K562 (cell line): ENCODE data around the gene VIPR2. TPM values are rescaled to one million over a fixed set of nuclear protein-coding genes. Genes with fewer than 3 reads are reported as not detected.

Experiments used
- ATAC-seq: fragments of 200-7000 bp; cut with Tn5 transposase; 3 replicates; pipeline ENCODE4 v1.9.1; 2020; ENCODE audit warnings: moderate library complexity
- BruUV-seq: library from RNA; stranded (reverse); fragments of 400-500 nt; replicated peaks from 2 replicates; lab custom pipeline; 2021; lab: Mats Ljungman, UMichigan
- CTCF ChIA-PET: fragments of 300-600 bp; formaldehyde crosslinking; extraction: SDS; loops from one replicate; lab custom pipeline; 2021; ENCODE audit warnings: low intra/inter-chr PET ratio; lab: Yijun Ruan, JAX
- POLR2A ChIA-PET: fragments of 300-600, 350-650 bp; sonication (Branson Sonifier 250); formaldehyde crosslinking; extraction: SDS; loops from one replicate; lab custom pipeline; 2021; ENCODE audit warnings: antibody characterized with exemption, inconsistent platforms; lab: Yijun Ruan, JAX
- DNase-seq, 4 experiments: peaks; one replicate each; pipeline versions ENCODE4 v3.0.0 to v3.0.0-alpha.2; 2011 to 2018; ENCODE audit warnings: low spot score in 3 of 4, mixed read lengths in 3 of 4; ENCODE audit errors: extremely low read depth in 1 of 4
- FAIRE-seq: peaks from 2 replicates; lab custom pipeline; 2011; peaks lifted over from hg19 to GRCh38; lab: Jason Lieb, UNC
- H2AFZ ChIP-seq: 2 replicates; pipeline ENCODE4 v1.6.0; 2011; ENCODE audit warnings: low read depth, low read length, control low read depth, inconsistent platforms
- H3K27ac ChIP-seq: fragments of 200-600 bp; 3 replicates; pipeline ENCODE4 v1.8.0; 2011; ENCODE audit warnings: low read depth, mild to moderate bottlenecking, control low read depth, inconsistent platforms, low read length, moderate library complexity, mixed read lengths; ENCODE audit errors: extremely low read depth
- H3K27me3 ChIP-seq, 2 experiments: fragments of 300-600 bp in 1 of 2; 2 replicates in 1 of 2; 3 replicates in 1 of 2; pipeline versions ENCODE4 v1.6.0 to v1.8.0; 2011; ENCODE audit warnings: inconsistent platforms in 2 of 2, low read length in 2 of 2, mild to moderate bottlenecking in 1 of 2, mixed read lengths in 1 of 2, moderate library complexity in 1 of 2; ENCODE audit not compliant: control insufficient read depth in 2 of 2, insufficient read depth in 2 of 2
- H3K36me3 ChIP-seq: fragments of 300-600 bp; 3 replicates; pipeline ENCODE4 v1.8.0; 2011; ENCODE audit warnings: mild to moderate bottlenecking, low read length, inconsistent platforms; ENCODE audit not compliant: control insufficient read depth, insufficient read depth
- H3K4me1 ChIP-seq, 2 experiments: fragments of 200-600 bp in 1 of 2; replicated peaks in 1 of 2; 2 replicates in 1 of 2; 3 replicates in 1 of 2; pipeline versions ENCODE4 v1.5.1 to v1.8.0; 2011; ENCODE audit warnings: inconsistent platforms in 2 of 2, low read length in 2 of 2, mild to moderate bottlenecking in 1 of 2, mixed read lengths in 1 of 2, moderate library complexity in 1 of 2; ENCODE audit not compliant: control insufficient read depth in 2 of 2, insufficient read depth in 2 of 2
- H3K4me2 ChIP-seq: 2 replicates; pipeline ENCODE4 v1.6.1; 2011; ENCODE audit warnings: low read length, control low read depth, inconsistent platforms, mixed read lengths; ENCODE audit not compliant: insufficient read depth
- H3K4me3 ChIP-seq: fragments of 200-600 bp; sonication (generic), shearing (Covaris generic); 2 replicates; pipeline ENCODE4 v1.5.1; 2016; ENCODE audit warnings: control low read depth, inconsistent platforms
- H3K79me2 ChIP-seq: fragments of 200-600 bp; 3 replicates; pipeline ENCODE4 v1.8.0; 2011; ENCODE audit warnings: low read length, inconsistent platforms; ENCODE audit not compliant: control insufficient read depth, insufficient read depth
- H3K9ac ChIP-seq, 2 experiments: 2 replicates each; pipeline versions ENCODE4 v1.6.0 to v1.6.1; 2011; ENCODE audit warnings: low read depth in 2 of 2, low read length in 2 of 2, control low read depth in 1 of 2, inconsistent platforms in 1 of 2, mild to moderate bottlenecking in 1 of 2, mixed read lengths in 1 of 2; ENCODE audit not compliant: insufficient read depth in 1 of 2
- H3K9me1 ChIP-seq: one replicate; pipeline ENCODE4 v1.6.0; 2011; ENCODE audit warnings: inconsistent platforms, mild to moderate bottlenecking, low read length, moderate library complexity; ENCODE audit not compliant: control insufficient read depth, insufficient read depth
- H3K9me3 ChIP-seq: replicated peaks from 2 replicates; pipeline ENCODE4 v1.5.1; 2011; ENCODE audit warnings: low read depth, low read length, inconsistent platforms; ENCODE audit not compliant: control insufficient read depth, insufficient read depth
- H4K20me1 ChIP-seq: replicated peaks from 2 replicates; pipeline ENCODE4 v1.6.1; 2011; ENCODE audit warnings: low read length, inconsistent platforms, mixed read lengths; ENCODE audit not compliant: control insufficient read depth, insufficient read depth
- ARHGAP35 ChIP-seq: fragments of 450-650 bp; IDR thresholded peaks from 2 replicates; pipeline ENCODE4 v1.6.1; 2018; ENCODE audit not compliant: partially characterized antibody
- HCFC1 ChIP-seq: IDR thresholded peaks from 2 replicates; pipeline ENCODE4 v1.6.1; 2012; ENCODE audit warnings: low read depth, low read length, improper control_type of control experiment
- HIVEP1 ChIP-seq: fragments of 250-450 bp; sonication (Bioruptor Pico); IDR thresholded peaks from 2 replicates; pipeline ENCODE4 v1.4.0; 2020; ENCODE audit warnings: mild to moderate bottlenecking
- HNRNPH1 ChIP-seq: fragments of 200-400 bp; formaldehyde crosslinking; optimal IDR thresholded peaks from 2 replicates; pipeline ENCODE3; 2017; ENCODE audit warnings: low read depth, mild to moderate bottlenecking, low read length, moderate library complexity
- LCOR ChIP-seq: sonication (generic); formaldehyde crosslinking; IDR thresholded peaks from 2 replicates; pipeline ENCODE4 v1.8.0; 2022; ENCODE audit warnings: mild to moderate bottlenecking, missing genetic modification reagents
- MIER1 ChIP-seq: fragments of 450-650 bp; IDR thresholded peaks from 2 replicates; pipeline ENCODE4 v1.6.1; 2016; ENCODE audit warnings: antibody characterized with exemption, mild to moderate bottlenecking, low read depth
- MTA1 ChIP-seq: fragments of 450-650 bp; IDR thresholded peaks from 2 replicates; pipeline ENCODE4 v1.6.1; 2017; ENCODE audit warnings: borderline replicate concordance
- SFPQ ChIP-seq: fragments of 200-400 bp; formaldehyde crosslinking; IDR thresholded peaks from 2 replicates; pipeline ENCODE4 v1.6.1; 2017; ENCODE audit warnings: mild to moderate bottlenecking, low read depth, low read length, moderate library complexity
- SNRNP70 ChIP-seq: fragments of 200-400 bp; formaldehyde crosslinking; optimal IDR thresholded peaks from 2 replicates; pipeline ENCODE3; 2017; ENCODE audit warnings: low read depth, low read length
- ZFP1 ChIP-seq: fragments of 450-650 bp; formaldehyde crosslinking; IDR thresholded peaks from 2 replicates; pipeline ENCODE4 v1.4.0; 2020; ENCODE audit warnings: mild to moderate bottlenecking, mixed read lengths
- ZNF12 ChIP-seq: sonication (generic); formaldehyde crosslinking; IDR thresholded peaks from 2 replicates; pipeline ENCODE4 v1.4.0; 2020; ENCODE audit warnings: mild to moderate bottlenecking, missing genetic modification reagents
- ZNF232 ChIP-seq: sonication (generic); formaldehyde crosslinking; IDR thresholded peaks from 2 replicates; pipeline ENCODE4 v1.8.0; 2022; ENCODE audit warnings: mild to moderate bottlenecking, missing genetic modification reagents
- WGBS: fragments of 100-300 bp; shearing (Covaris generic); methylation state at CpG from one replicate; pipeline ENCODE4 v1.1.6; 2016; ENCODE audit warnings: low coverage, mixed read lengths; ENCODE audit not compliant: insufficient coverage; ENCODE audit errors: missing lambda C conversion rate; 5-methylcytosine and 5-hydroxymethylcytosine counted together
- in situ Hi-C: fragments of 300-500 bp; cut with MboI; formaldehyde crosslinking; loops from 4 replicates; pipeline ENCODE4 v1.15.0; 2018; ENCODE audit warnings: inconsistent platforms, mixed read lengths
- intact Hi-C: fragments of 100-400 bp; cut with micrococcal nuclease; formaldehyde crosslinking; loops from 2 replicates; pipeline ENCODE4 v1.14.2; 2022
- polyA plus RNA-seq, 8 experiments: library from polyadenylated mRNA; depleted of rRNA in 4 of 8; stranded (reverse) in 5 of 8; unstranded in 3 of 8; fragments of >200 nt; fragmentation: Nextera tagmentation in 2 of 8; fragmentation: Illumina TruSeq in 1 of 8; extraction: Ambion mirVana in 2 of 8; extraction: Trizol in 1 of 8; gene quantifications; 2 replicates each; pipeline versions ENCODE4 v1.2.1 to v1.2.3, GENCODE V29; 2011 to 2014; ENCODE audit warnings: inconsistent platforms in 1 of 8, missing spikeins in 1 of 8
- total RNA-seq, 7 experiments: library from RNA; depleted of rRNA in 6 of 7; stranded (reverse); fragments of >200 nt in 6 of 7; fragmentation: Illumina TruSeq in 2 of 7; extraction: Trizol in 2 of 7; gene quantifications; 2 replicates each; pipeline versions ENCODE4 v1.2.1 to v1.2.3, GENCODE V29; 2011 to 2021; ENCODE audit warnings: low replicate concordance in 1 of 7
- TF ChIP-seq, protein P1 (sequence below): IDR thresholded peaks from 3 replicates; pipeline ENCODE4 v1.6.1; 2011; ENCODE audit warnings: borderline replicate concordance, mild to moderate bottlenecking, moderate library complexity; ENCODE audit not compliant: insufficient read length; ENCODE audit errors: extremely low read depth
- TF ChIP-seq, protein P2 (sequence below): fragments of 450-650 bp; formaldehyde crosslinking; IDR thresholded peaks from 2 replicates; pipeline ENCODE4 v1.4.0; 2022; ENCODE audit warnings: missing genetic modification characterization

Gene VIPR2
- total and polyA plus RNA-seq, 9 of the 15 experiments (the other 6 are each of a cell fraction or from before 2014, with no cell fraction given) = 0.04 TPM; not detected in 8

DNA sequence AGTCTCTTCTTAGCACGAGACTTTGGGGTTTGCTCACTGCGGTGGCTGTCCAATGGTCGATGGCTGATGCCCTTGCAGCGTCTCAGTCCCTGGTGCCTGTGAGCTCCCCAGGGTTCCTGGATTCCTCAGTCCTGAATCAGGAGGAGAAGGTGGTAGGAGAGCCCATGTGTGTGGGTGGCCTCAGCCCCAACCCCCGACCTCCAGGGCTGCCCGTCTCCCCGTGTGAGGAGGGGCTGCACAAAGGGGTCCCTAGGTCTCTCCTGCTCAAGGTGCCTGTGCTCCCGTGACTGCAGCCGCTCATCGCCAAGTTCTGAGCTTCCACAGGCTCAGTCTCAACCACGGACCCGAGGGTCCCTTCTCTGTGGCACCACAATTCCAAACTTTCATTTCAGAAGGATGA is 142.9 kb downstream of the VIPR2 start:
- ATAC-seq (no peak), FAIRE-seq (no peak), DNase-seq (no peak)
- POLR2A ChIA-PET = interaction anchor here (0.7 to 1.8 kb wide), 5 partner anchors 7 to 297 kb away, joined by 3 to 4 read pairs (median 3); partner anchors contain the start of gene NCAPG2
- TF ChIP-seq SNRNP70 (no peak), ZFP1 (CRISPR knock-in tag) (no peak), SFPQ (no peak), ARHGAP35 (no peak), LCOR (CRISPR knock-in tag) (no peak), MIER1 (no peak), ZNF232 (CRISPR knock-in tag) (no peak), HNRNPH1 (no peak), ZNF12 (CRISPR knock-in tag) (no peak), MTA1 (no peak), HIVEP1 (no peak), HCFC1 (no peak)
- TF ChIP-seq, protein P1, sequence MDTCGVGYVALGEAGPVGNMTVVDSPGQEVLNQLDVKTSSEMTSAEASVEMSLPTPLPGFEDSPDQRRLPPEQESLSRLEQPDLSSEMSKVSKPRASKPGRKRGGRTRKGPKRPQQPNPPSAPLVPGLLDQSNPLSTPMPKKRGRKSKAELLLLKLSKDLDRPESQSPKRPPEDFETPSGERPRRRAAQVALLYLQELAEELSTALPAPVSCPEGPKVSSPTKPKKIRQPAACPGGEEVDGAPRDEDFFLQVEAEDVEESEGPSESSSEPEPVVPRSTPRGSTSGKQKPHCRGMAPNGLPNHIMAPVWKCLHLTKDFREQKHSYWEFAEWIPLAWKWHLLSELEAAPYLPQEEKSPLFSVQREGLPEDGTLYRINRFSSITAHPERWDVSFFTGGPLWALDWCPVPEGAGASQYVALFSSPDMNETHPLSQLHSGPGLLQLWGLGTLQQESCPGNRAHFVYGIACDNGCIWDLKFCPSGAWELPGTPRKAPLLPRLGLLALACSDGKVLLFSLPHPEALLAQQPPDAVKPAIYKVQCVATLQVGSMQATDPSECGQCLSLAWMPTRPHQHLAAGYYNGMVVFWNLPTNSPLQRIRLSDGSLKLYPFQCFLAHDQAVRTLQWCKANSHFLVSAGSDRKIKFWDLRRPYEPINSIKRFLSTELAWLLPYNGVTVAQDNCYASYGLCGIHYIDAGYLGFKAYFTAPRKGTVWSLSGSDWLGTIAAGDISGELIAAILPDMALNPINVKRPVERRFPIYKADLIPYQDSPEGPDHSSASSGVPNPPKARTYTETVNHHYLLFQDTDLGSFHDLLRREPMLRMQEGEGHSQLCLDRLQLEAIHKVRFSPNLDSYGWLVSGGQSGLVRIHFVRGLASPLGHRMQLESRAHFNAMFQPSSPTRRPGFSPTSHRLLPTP = no peak
- TF ChIP-seq, protein P2, sequence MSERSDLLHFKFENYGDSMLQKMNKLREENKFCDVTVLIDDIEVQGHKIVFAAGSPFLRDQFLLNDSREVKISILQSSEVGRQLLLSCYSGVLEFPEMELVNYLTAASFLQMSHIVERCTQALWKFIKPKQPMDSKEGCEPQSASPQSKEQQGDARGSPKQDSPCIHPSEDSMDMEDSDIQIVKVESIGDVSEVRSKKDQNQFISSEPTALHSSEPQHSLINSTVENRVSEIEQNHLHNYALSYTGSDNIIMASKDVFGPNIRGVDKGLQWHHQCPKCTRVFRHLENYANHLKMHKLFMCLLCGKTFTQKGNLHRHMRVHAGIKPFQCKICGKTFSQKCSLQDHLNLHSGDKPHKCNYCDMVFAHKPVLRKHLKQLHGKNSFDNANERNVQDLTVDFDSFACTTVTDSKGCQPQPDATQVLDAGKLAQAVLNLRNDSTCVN = no peak
- no peaks in the 10 kb centered on the region for H3K9me1 ChIP-seq
- H3K27me3 ChIP-seq = peaks cover 13 to 50% of the 10 kb centered on the region in 2 experiments; a peak in 3 of 5 replicates
- H3K9ac ChIP-seq = peak overlapping the region in 1 of 2 experiments; percentile 69; a peak in 2 of 4 replicates
- WGBS = 21% methylated on average over 12 of the region's 12 CpGs
- in situ Hi-C loops (no loop called here), intact Hi-C loops (no loop called here)
- H3K36me3 ChIP-seq = no peaks in the 10 kb centered on the region
- H4K20me1 ChIP-seq = no peaks in the 10 kb centered on the region
- peaks cover 9 to 32% of the 10 kb centered on the region in 2 experiments; a peak in 4 of 5 replicates for H3K4me1 ChIP-seq
- peaks cover 3% of the 10 kb centered on the region; the same call in 2 of the 3 replicates for H3K79me2 ChIP-seq
- CTCF ChIA-PET = no interaction called here
- H3K27ac ChIP-seq = no peak overlapping the region
- H3K4me2 ChIP-seq = no peak overlapping the region
- no TSS peak for BruUV-seq
- peak overlapping the region; percentile 48; the same call in 1 of the 2 replicates for H2AFZ ChIP-seq
- no peak overlapping the region for H3K4me3 ChIP-seq
- H3K9me3 ChIP-seq = no peaks in the 10 kb centered on the region
